A549 (cell line): ENCODE results near the gene RUNDC3A.

Experiments used
- EP300 ChIP-seq, 2 experiments: fragments of >200 bp; sonication (Bioruptor Twin); formaldehyde crosslinking; IDR thresholded peaks; 2 replicates in 1 of 2; 3 replicates in 1 of 2; pipeline ENCODE4 v1.6.1; 2016 to 2017
- ESRRA ChIP-seq: fragments of 150-350 bp; IDR thresholded peaks from 2 replicates; pipeline ENCODE4 v1.6.1; 2014; ENCODE audit warnings: mild to moderate bottlenecking, low read length, borderline replicate concordance

DNA sequence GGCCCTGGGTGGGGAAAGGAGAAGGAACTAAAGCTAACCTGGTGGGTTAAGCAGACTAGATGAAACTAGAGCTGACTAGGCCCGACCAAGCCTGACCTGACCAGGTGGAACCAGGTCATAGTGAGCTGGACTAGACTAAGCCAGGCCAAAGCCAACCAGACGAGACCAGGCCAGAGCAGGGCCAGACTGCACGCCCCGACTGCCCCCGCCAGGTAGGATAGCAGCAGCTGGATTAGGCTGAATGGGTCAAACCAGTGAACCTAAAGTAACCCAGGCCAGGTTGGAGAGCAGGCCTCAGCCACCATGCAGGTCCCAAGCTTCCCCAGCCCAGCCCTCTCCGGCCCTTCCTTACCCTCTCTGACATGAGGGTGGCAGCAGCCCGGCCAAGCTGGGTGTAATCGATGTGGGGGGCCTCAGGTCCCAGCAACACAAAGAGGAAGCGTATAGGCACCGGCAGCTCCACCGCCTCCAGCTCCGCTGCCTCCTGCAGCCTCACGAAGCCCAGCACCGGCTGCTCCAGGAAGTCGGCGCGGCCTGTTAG lies 49.5 kb upstream of the RUNDC3A start:
- TF ChIP-seq EP300 (IDR thresholded peaks at IDR 0.05) (no peak), ESRRA (no peak)
